ENCODE measurements around the gene MPDU1.
"Not testable (repeated sequence)": the region's sequence is repeated elsewhere in the genome, so short reads cannot be mapped to it uniquely, and the experiment has no call there.

The MPDU1 gene

GRCh38 chr17:7591596-7591995 lies 7.9 kb downstream of the MPDU1 start:
- ATAC-seq (ENCODE audit: low read depth) (no peak), DNase-seq (ENCODE audit: low spot score) (no peak)
- H3K4me1 ChIP-seq (ENCODE audit: insufficient read depth, poor library complexity, severe bottlenecking): peaks cover 17% of the 10 kb centered on the region
- H3K9me3 ChIP-seq (ENCODE audit: severe bottlenecking): no peaks in the 10 kb centered on the region
- peak overlapping the region; percentile 97 for H3K27ac ChIP-seq (ENCODE audit: poor library complexity, severe bottlenecking)
- no peak overlapping the region for H3K4me3 ChIP-seq (ENCODE audit: severe bottlenecking)
- no peaks in the 10 kb centered on the region for H3K27me3 ChIP-seq (ENCODE audit: insufficient read depth, poor library complexity, severe bottlenecking)
- peaks cover 71% of the 10 kb centered on the region for H3K36me3 ChIP-seq (ENCODE audit: low read depth)
- no peak for TF ChIP-seq CTCF (IDR thresholded peaks at IDR 0.05; ENCODE audit: poor library complexity, severe bottlenecking)

- no peak overlapping the region for H3K4me3 ChIP-seq (ENCODE audit: severe bottlenecking)
- peaks cover 75% of the 10 kb centered on the region for H3K36me3 ChIP-seq (ENCODE audit: low read depth)
- H3K4me1 ChIP-seq (ENCODE audit: insufficient read depth, poor library complexity, severe bottlenecking): peaks cover 14% of the 10 kb centered on the region
- no peaks in the 10 kb centered on the region for H3K9me3 ChIP-seq (ENCODE audit: severe bottlenecking)
- DNase-seq (ENCODE audit: low spot score) (no peak), ATAC-seq (ENCODE audit: low read depth) (no peak)
- H3K27ac ChIP-seq (ENCODE audit: poor library complexity, severe bottlenecking): peak overlapping the region; percentile 97
- H3K27me3 ChIP-seq (ENCODE audit: insufficient read depth, poor library complexity, severe bottlenecking): no peaks in the 10 kb centered on the region
- TF ChIP-seq CTCF (IDR thresholded peaks at IDR 0.05; ENCODE audit: poor library complexity, severe bottlenecking): no peak
Measured at GRCh38 chr17:7592422-7593021, 8.9 kb downstream of the MPDU1 start.

GRCh38 chr17:7593296-7593695 lies 9.6 kb downstream of the MPDU1 start:
- no peak for DNase-seq (ENCODE audit: low spot score)

GRCh38 chr17:7597561-7597960 lies 13.9 kb downstream of the MPDU1 start:
- not testable (repeated sequence) for H3K27me3 ChIP-seq (ENCODE audit: insufficient read depth, poor library complexity, severe bottlenecking); H3K9me3 ChIP-seq (ENCODE audit: severe bottlenecking); DNase-seq (ENCODE audit: low spot score); H3K4me1 ChIP-seq (ENCODE audit: insufficient read depth, poor library complexity, severe bottlenecking); H3K4me3 ChIP-seq (ENCODE audit: severe bottlenecking); ATAC-seq (ENCODE audit: low read depth); H3K27ac ChIP-seq (ENCODE audit: poor library complexity, severe bottlenecking)
- H3K36me3 ChIP-seq (ENCODE audit: low read depth): peaks cover 98% of the 10 kb centered on the region

More at GRCh38 chr17:7593296-7593695, 9.6 kb downstream of the MPDU1 start:
- TF ChIP-seq CTCF (IDR thresholded peaks at IDR 0.05; ENCODE audit: poor library complexity, severe bottlenecking): no peak
- ATAC-seq (ENCODE audit: low read depth): no peak
- H3K9me3 ChIP-seq (ENCODE audit: severe bottlenecking): no peaks in the 10 kb centered on the region
- no peak overlapping the region for H3K4me3 ChIP-seq (ENCODE audit: severe bottlenecking)
- no peaks in the 10 kb centered on the region for H3K27me3 ChIP-seq (ENCODE audit: insufficient read depth, poor library complexity, severe bottlenecking)
- peaks cover 73% of the 10 kb centered on the region for H3K36me3 ChIP-seq (ENCODE audit: low read depth)
- no peak overlapping the region for H3K27ac ChIP-seq (ENCODE audit: poor library complexity, severe bottlenecking)
- H3K4me1 ChIP-seq (ENCODE audit: insufficient read depth, poor library complexity, severe bottlenecking): peaks cover 12% of the 10 kb centered on the region

- no peak for TF ChIP-seq CTCF (IDR thresholded peaks at IDR 0.05; ENCODE audit: poor library complexity, severe bottlenecking)
- Histone ChIP-seq H3K9me3 (ENCODE audit: severe bottlenecking) (no peaks in the 10 kb centered on the region), H3K4me1 (ENCODE audit: insufficient read depth, poor library complexity, severe bottlenecking) (no peaks in the 10 kb centered on the region), H3K27me3 (ENCODE audit: insufficient read depth, poor library complexity, severe bottlenecking) (no peaks in the 10 kb centered on the region), H3K36me3 (ENCODE audit: low read depth) (peaks cover 81% of the 10 kb centered on the region), H3K4me3 (ENCODE audit: severe bottlenecking) (no peak overlapping the region), H3K27ac (ENCODE audit: poor library complexity, severe bottlenecking) (no peak overlapping the region)
- no peak for ATAC-seq (ENCODE audit: low read depth)
- DNase-seq (ENCODE audit: low spot score): no peak
Measured at GRCh38 chr17:7606280-7606679, 22.6 kb downstream of the MPDU1 start.
